ENCODE measurements around the gene AP1S1.
"Not testable (repeated sequence)": the region's sequence is repeated elsewhere in the genome, so short reads cannot be mapped to it uniquely, and the experiment has no call there.

The AP1S1 gene

DNA sequence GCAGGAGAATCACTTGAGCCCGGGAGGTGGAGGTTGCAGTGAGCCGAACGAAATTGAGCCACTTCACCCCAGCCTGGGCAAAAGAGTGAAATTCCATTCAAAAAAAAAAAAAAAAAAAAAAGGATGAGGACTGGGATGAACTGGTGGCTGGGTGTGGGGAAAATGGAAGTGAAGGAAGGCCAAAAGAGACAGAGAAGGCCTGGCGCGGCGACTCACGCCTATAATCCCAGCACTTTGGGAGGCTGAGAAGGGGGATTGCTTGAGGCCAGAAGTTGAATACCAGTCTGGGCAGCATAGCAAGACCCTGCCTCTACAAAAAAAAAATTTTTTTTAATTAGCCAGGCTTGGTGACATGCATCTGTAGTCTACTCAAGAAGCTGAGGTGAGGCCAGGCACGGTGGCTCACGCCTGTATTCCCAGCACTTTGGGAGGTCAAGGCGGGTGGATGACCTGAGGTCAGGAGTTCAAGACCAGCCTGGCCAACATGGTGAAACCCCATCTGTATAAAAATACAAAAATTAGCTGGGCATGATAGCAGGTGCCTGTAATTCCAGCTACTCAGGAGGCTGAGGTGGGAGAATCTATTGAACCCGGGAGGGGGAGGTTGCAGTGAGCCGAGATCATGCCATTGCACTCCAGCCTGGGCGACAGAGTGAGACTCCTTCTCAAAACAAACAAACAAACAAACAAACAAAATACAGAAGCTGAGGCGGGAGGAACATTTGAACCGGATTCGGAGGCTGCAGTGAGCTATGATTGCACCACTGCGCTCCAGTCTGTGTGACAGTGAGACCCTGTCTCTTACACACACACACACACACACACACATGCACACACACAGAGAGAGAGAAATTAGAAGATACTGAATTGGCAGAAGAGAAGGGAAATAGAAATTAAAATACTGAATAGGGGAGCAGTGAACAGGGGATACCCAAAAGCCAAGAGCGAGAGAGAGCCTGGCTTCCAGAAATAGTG lies 21.4 kb upstream of the AP1S1 start:
- H3K4ac ChIP-seq (ENCODE audit: low read depth, low read length); H3K23ac ChIP-seq (ENCODE audit: low read length); H3K9ac ChIP-seq (ENCODE audit: low read length); H3K27me3 ChIP-seq (ENCODE audit: insufficient read depth, low read length, poor library complexity); H2BK15ac ChIP-seq (replicated peaks; ENCODE audit: low read depth); H3K4me2 ChIP-seq (ENCODE audit: low read length); H3K36me3 ChIP-seq (ENCODE audit: control insufficient read depth, insufficient read depth, low read length); H2BK120ac ChIP-seq (ENCODE audit: low read depth, low read length); H2BK5ac ChIP-seq (ENCODE audit: low read length); H2AK5ac ChIP-seq (ENCODE audit: low read length); H3K4me3 ChIP-seq (ENCODE audit: low read length); H3K79me1 ChIP-seq (ENCODE audit: low read length); H3K27ac ChIP-seq (ENCODE audit: low read depth, low read length); H4K8ac ChIP-seq (ENCODE audit: low read depth, low read length); H3K18ac ChIP-seq (ENCODE audit: low read length); H4K5ac ChIP-seq (ENCODE audit: low read length); H3K4me1 ChIP-seq (ENCODE audit: control insufficient read depth, low read depth, low read length); H3K79me2 ChIP-seq (ENCODE audit: control insufficient read depth, insufficient read depth, low read length); H3K56ac ChIP-seq (ENCODE audit: low read length); DNase-seq: not testable (repeated sequence)
- no CpG with 5 or more reads among the region's 18 CpGs for WGBS (ENCODE audit: extremely low coverage, insufficient coverage, low lambda C conversion rate)

DNA sequence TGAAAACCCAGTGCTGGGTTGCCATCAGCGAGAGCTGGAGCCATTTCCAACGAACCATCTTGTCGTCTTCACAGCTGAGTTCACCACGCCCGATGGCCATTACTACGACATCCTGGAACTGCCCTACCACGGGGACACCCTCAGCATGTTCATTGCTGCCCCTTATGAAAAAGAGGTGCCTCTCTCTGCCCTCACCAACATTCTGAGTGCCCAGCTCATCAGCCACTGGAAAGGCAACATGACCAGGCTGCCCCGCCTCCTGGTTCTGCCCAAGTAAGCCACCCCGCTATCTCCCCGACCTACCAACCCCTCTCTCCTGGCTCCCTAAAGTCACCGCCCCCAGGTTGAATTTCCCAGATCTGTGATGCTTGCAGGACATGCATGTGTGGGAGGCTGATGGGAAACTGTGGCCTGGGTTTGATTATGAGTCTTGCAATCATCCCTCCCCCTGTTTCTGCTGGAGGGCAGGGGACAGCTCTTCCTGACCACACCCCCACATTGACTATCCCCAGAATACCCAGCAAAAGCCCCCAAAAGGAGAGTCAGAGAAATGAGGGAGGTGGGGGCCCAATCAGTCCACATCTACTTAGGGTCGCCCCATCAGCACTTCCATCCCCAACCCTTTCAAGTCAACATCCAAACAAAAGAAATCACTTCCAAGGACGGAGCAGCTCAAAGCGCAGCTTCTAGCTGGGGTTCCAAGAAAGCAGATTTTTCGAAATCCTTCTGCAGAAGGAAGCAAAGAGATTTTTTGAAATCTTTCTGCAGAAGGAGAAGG lies 20.5 kb upstream of the AP1S1 start:
- Histone ChIP-seq H3K18ac (ENCODE audit: low read length) (no peak overlapping the region), H2BK15ac (replicated peaks; ENCODE audit: low read depth) (no peak overlapping the region), H3K23ac (ENCODE audit: low read length) (no peak overlapping the region), H3K56ac (ENCODE audit: low read length) (peak overlapping the region; percentile 2), H3K79me1 (ENCODE audit: low read length) (no peaks in the 10 kb centered on the region), H4K8ac (ENCODE audit: low read depth, low read length) (no peak overlapping the region), H3K4me3 (ENCODE audit: low read length) (no peak overlapping the region), H4K5ac (ENCODE audit: low read length) (no peak overlapping the region), H3K4me1 (ENCODE audit: control insufficient read depth, low read depth, low read length) (no peaks in the 10 kb centered on the region), H3K79me2 (ENCODE audit: control insufficient read depth, insufficient read depth, low read length) (no peaks in the 10 kb centered on the region), H3K27ac (ENCODE audit: low read depth, low read length) (no peak overlapping the region), H3K4ac (ENCODE audit: low read depth, low read length) (no peak overlapping the region), H3K4me2 (ENCODE audit: low read length) (no peak overlapping the region), H3K27me3 (ENCODE audit: insufficient read depth, low read length, poor library complexity) (no peaks in the 10 kb centered on the region), H2BK5ac (ENCODE audit: low read length) (no peak overlapping the region), H3K36me3 (ENCODE audit: control insufficient read depth, insufficient read depth, low read length) (no peaks in the 10 kb centered on the region), H2BK120ac (ENCODE audit: low read depth, low read length) (no peak overlapping the region), H3K9ac (ENCODE audit: low read length) (no peak overlapping the region), H2AK5ac (ENCODE audit: low read length) (no peak overlapping the region)
- DNase-seq, result no peak
- no CpG with 5 or more reads among the region's 15 CpGs for WGBS (ENCODE audit: extremely low coverage, insufficient coverage, low lambda C conversion rate)

DNA sequence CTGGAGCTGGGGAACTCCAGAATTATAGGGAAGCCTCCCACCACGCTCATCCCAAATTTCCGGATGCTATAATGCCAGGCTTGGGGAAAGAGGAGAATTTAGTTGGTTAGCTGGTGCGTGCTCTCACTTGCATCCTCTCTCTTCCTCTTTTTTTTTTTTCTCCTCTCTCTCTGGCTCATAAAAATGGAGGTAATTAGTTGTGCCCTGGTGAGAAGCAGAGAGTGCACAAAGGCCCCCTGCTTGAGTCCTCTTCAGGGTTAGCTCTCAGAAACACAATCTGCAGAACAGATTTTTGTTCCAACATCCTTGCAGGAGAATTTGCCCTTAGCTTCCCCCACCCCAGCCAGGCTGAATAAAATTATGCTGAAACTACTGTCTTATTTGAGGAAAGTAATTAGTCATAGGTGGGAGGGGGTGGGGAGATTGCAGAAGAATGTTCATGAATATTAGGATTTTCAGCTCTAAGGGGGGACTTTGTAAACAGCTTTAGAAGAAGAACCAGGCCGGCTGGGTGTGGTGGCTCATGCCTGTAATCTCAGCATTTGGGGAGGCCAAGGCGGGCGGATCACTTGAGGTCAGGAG lies 19.8 kb upstream of the AP1S1 start:
- Histone ChIP-seq H3K23ac (ENCODE audit: low read length) (no peak overlapping the region), H3K27ac (ENCODE audit: low read depth, low read length) (no peak overlapping the region), H3K4me2 (ENCODE audit: low read length) (no peak overlapping the region), H3K4me3 (ENCODE audit: low read length) (no peak overlapping the region), H2BK5ac (ENCODE audit: low read length) (no peak overlapping the region), H2BK120ac (ENCODE audit: low read depth, low read length) (no peak overlapping the region), H2AK5ac (ENCODE audit: low read length) (no peak overlapping the region), H4K5ac (ENCODE audit: low read length) (no peak overlapping the region), H3K18ac (ENCODE audit: low read length) (no peak overlapping the region), H2BK15ac (replicated peaks; ENCODE audit: low read depth) (no peak overlapping the region), H3K56ac (ENCODE audit: low read length) (peak overlapping the region; percentile 2), H3K27me3 (ENCODE audit: insufficient read depth, low read length, poor library complexity) (no peaks in the 10 kb centered on the region), H4K8ac (ENCODE audit: low read depth, low read length) (no peak overlapping the region), H3K79me1 (ENCODE audit: low read length) (no peaks in the 10 kb centered on the region), H3K79me2 (ENCODE audit: control insufficient read depth, insufficient read depth, low read length) (no peaks in the 10 kb centered on the region), H3K9ac (ENCODE audit: low read length) (no peak overlapping the region), H3K4ac (ENCODE audit: low read depth, low read length) (no peak overlapping the region), H3K4me1 (ENCODE audit: control insufficient read depth, low read depth, low read length) (no peaks in the 10 kb centered on the region), H3K36me3 (ENCODE audit: control insufficient read depth, insufficient read depth, low read length) (no peaks in the 10 kb centered on the region)
- no CpG with 5 or more reads among the region's 6 CpGs for WGBS (ENCODE audit: extremely low coverage, insufficient coverage, low lambda C conversion rate)
- no peak for DNase-seq

DNA sequence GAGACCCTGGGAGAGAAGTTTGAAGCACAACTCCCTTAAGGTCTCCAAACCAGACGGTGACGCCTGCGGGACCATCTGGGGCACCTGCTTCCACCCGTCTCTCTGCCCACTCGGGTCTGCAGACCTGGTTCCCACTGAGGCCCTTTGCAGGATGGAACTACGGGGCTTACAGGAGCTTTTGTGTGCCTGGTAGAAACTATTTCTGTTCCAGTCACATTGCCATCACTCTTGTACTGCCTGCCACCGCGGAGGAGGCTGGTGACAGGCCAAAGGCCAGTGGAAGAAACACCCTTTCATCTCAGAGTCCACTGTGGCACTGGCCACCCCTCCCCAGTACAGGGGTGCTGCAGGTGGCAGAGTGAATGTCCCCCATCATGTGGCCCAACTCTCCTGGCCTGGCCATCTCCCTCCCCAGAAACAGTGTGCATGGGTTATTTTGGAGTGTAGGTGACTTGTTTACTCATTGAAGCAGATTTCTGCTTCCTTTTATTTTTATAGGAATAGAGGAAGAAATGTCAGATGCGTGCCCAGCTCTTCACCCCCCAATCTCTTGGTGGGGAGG lies 16.5 kb upstream of the AP1S1 start:
- H2BK120ac ChIP-seq (ENCODE audit: low read depth, low read length), result no peak overlapping the region
- H2BK15ac ChIP-seq (replicated peaks; ENCODE audit: low read depth), result no peak overlapping the region
- H2AK5ac ChIP-seq (ENCODE audit: low read length), result no peak overlapping the region
- no peak overlapping the region for H3K4ac ChIP-seq (ENCODE audit: low read depth, low read length)
- no peak overlapping the region for H3K4me3 ChIP-seq (ENCODE audit: low read length)
- no peaks in the 10 kb centered on the region for H3K27me3 ChIP-seq (ENCODE audit: insufficient read depth, low read length, poor library complexity)
- no peak overlapping the region for H3K4me2 ChIP-seq (ENCODE audit: low read length)
- no peaks in the 10 kb centered on the region for H3K79me2 ChIP-seq (ENCODE audit: control insufficient read depth, insufficient read depth, low read length)
- DNase-seq, result no peak
- no peaks in the 10 kb centered on the region for H3K79me1 ChIP-seq (ENCODE audit: low read length)
- H4K8ac ChIP-seq (ENCODE audit: low read depth, low read length), result no peak overlapping the region
- H3K23ac ChIP-seq (ENCODE audit: low read length), result no peak overlapping the region
- no peak overlapping the region for H2BK5ac ChIP-seq (ENCODE audit: low read length)
- peak overlapping the region; percentile 22 for H3K56ac ChIP-seq (ENCODE audit: low read length)
- no peaks in the 10 kb centered on the region for H3K36me3 ChIP-seq (ENCODE audit: control insufficient read depth, insufficient read depth, low read length)
- H3K27ac ChIP-seq (ENCODE audit: low read depth, low read length), result peak overlapping the region; percentile 6
- no CpG with 5 or more reads among the region's 9 CpGs for WGBS (ENCODE audit: extremely low coverage, insufficient coverage, low lambda C conversion rate)
- H3K9ac ChIP-seq (ENCODE audit: low read length), result no peak overlapping the region
- no peak overlapping the region for H3K18ac ChIP-seq (ENCODE audit: low read length)
- no peak overlapping the region for H4K5ac ChIP-seq (ENCODE audit: low read length)
- no peaks in the 10 kb centered on the region for H3K4me1 ChIP-seq (ENCODE audit: control insufficient read depth, low read depth, low read length)

DNA sequence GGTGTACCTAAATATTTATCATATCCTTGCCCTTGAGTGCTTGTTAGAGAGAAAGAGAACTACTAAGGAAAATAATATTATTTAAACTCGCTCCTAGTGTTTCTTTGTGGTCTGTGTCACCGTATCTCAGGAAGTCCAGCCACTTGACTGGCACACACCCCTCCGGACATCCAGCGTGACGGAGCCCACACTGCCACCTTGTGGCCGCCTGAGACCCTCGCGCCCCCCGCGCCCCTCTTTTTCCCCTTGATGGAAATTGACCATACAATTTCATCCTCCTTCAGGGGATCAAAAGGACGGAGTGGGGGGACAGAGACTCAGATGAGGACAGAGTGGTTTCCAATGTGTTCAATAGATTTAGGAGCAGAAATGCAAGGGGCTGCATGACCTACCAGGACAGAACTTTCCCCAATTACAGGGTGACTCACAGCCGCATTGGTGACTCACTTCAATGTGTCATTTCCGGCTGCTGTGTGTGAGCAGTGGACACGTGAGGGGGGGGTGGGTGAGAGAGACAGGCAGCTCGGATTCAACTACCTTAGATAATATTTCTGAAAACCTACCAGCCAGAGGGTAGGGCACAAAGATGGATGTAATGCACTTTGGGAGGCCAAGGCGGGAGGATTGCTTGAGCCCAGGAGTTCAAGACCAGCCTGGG lies 15.9 kb upstream of the AP1S1 start:
- H3K36me3 ChIP-seq (ENCODE audit: control insufficient read depth, insufficient read depth, low read length), result no peaks in the 10 kb centered on the region
- no CpG with 5 or more reads among the region's 16 CpGs for WGBS (ENCODE audit: extremely low coverage, insufficient coverage, low lambda C conversion rate)
- H4K8ac ChIP-seq (ENCODE audit: low read depth, low read length), result no peak overlapping the region
- H3K18ac ChIP-seq (ENCODE audit: low read length), result no peak overlapping the region
- no peak overlapping the region for H3K4ac ChIP-seq (ENCODE audit: low read depth, low read length)
- no peaks in the 10 kb centered on the region for H3K4me1 ChIP-seq (ENCODE audit: control insufficient read depth, low read depth, low read length)
- peak; percentile 98 for DNase-seq
- no peaks in the 10 kb centered on the region for H3K79me1 ChIP-seq (ENCODE audit: low read length)
- no peak overlapping the region for H3K4me3 ChIP-seq (ENCODE audit: low read length)
- H2AK5ac ChIP-seq (ENCODE audit: low read length), result no peak overlapping the region
- H2BK120ac ChIP-seq (ENCODE audit: low read depth, low read length), result no peak overlapping the region
- H4K5ac ChIP-seq (ENCODE audit: low read length), result no peak overlapping the region
- peak overlapping the region; percentile 21 for H3K4me2 ChIP-seq (ENCODE audit: low read length)
- peak overlapping the region; percentile 52 for H3K9ac ChIP-seq (ENCODE audit: low read length)
- H3K79me2 ChIP-seq (ENCODE audit: control insufficient read depth, insufficient read depth, low read length), result no peaks in the 10 kb centered on the region
- H3K27ac ChIP-seq (ENCODE audit: low read depth, low read length), result peak overlapping the region; percentile 6
- H3K27me3 ChIP-seq (ENCODE audit: insufficient read depth, low read length, poor library complexity), result no peaks in the 10 kb centered on the region
- H3K23ac ChIP-seq (ENCODE audit: low read length), result no peak overlapping the region
- H3K56ac ChIP-seq (ENCODE audit: low read length), result peak overlapping the region; percentile 82
- no peak overlapping the region for H2BK15ac ChIP-seq (replicated peaks; ENCODE audit: low read depth)
- no peak overlapping the region for H2BK5ac ChIP-seq (ENCODE audit: low read length)
